GM12878 (cell line): Measurements from ENCODE around the gene ZNF121. TPM values are rescaled to one million over a fixed set of nuclear protein-coding genes. Genes with fewer than 3 reads are reported as not detected.
A peak's percentile ranks its signal among the peaks of the same experiment; 100 is the strongest.

ENCODE experiments used
- CBX3 ChIP-seq: fragments of 200-600 bp; sonication (generic); IDR thresholded peaks from 2 replicates; pipeline ENCODE4 v1.6.1; 2016; ENCODE audit warnings: low read depth, borderline replicate concordance
- IKZF1 ChIP-seq: fragments of 450-650 bp; conservative IDR thresholded peaks from 2 replicates; pipeline ENCODE4 v1.6.1; 2017; ENCODE audit warnings: antibody characterized with exemption, mild to moderate bottlenecking
- KAT2A ChIP-seq: conservative IDR thresholded peaks from 2 replicates; pipeline ENCODE4 v1.6.1; 2011; ENCODE audit warnings: low read depth, low read length; ENCODE audit not compliant: control insufficient read depth
- MAX ChIP-seq: IDR thresholded peaks from 2 replicates; pipeline ENCODE4 v1.6.1; 2012; ENCODE audit warnings: low read depth, low read length, improper control_type of control experiment
- MXI1 ChIP-seq: fragments of 150-350 bp; IDR thresholded peaks from 2 replicates; pipeline ENCODE4 v1.6.1; 2011; ENCODE audit warnings: low read depth, mild to moderate bottlenecking, inconsistent platforms, low read length, improper control_type of control experiment
- NFXL1 ChIP-seq: fragments of 450-650 bp; IDR thresholded peaks from 2 replicates; pipeline ENCODE4 v1.6.1; 2017; ENCODE audit warnings: antibody characterized with exemption, mild to moderate bottlenecking, borderline replicate concordance
- NKRF ChIP-seq: fragments of 450-650 bp; conservative IDR thresholded peaks from 2 replicates; pipeline ENCODE4 v1.6.1; 2017; ENCODE audit warnings: mild to moderate bottlenecking, moderate library complexity
- PAX5 ChIP-seq: IDR thresholded peaks from 2 replicates; pipeline ENCODE4 v1.6.1; 2011; ENCODE audit warnings: low read depth, low read length, borderline replicate concordance
- POU2F2 ChIP-seq: IDR thresholded peaks from 3 replicates; pipeline ENCODE4 v1.6.1; 2011; ENCODE audit warnings: low read depth, mild to moderate bottlenecking, low read length, borderline replicate concordance
- SMAD5 ChIP-seq: IDR thresholded peaks from 2 replicates; pipeline ENCODE4 v1.6.1; 2016; ENCODE audit warnings: antibody characterized with exemption, low read depth
- SP1 ChIP-seq: IDR thresholded peaks from one replicate; pipeline ENCODE4 v1.6.1; 2011; ENCODE audit warnings: low read depth, low read length
- SREBF1 ChIP-seq: IDR thresholded peaks from 2 replicates; pipeline ENCODE4 v1.6.1; 2012; ENCODE audit warnings: mild to moderate bottlenecking, low read length
- TARDBP ChIP-seq: IDR thresholded peaks from 2 replicates; pipeline ENCODE4 v1.6.1; 2016; ENCODE audit warnings: borderline replicate concordance
- YBX1 ChIP-seq: fragments of 450-650 bp; IDR thresholded peaks from 2 replicates; pipeline ENCODE4 v1.6.1; 2016; ENCODE audit warnings: antibody characterized with exemption
- ZNF687 ChIP-seq: fragments of 450-650 bp; IDR thresholded peaks from 2 replicates; pipeline ENCODE4 v1.6.1; 2017; ENCODE audit warnings: mild to moderate bottlenecking, moderate library complexity
- polyA plus RNA-seq, 11 experiments: library from polyadenylated mRNA; depleted of rRNA in 4 of 11; unstranded in 6 of 11; stranded (reverse) in 5 of 11; fragments of >200 nt; fragmentation: Nextera tagmentation in 4 of 11; fragmentation: Illumina TruSeq in 1 of 11; extraction: Ambion mirVana in 4 of 11; extraction: Trizol in 1 of 11; gene quantifications; 1 replicate in 1 of 11; 2 replicates in 10 of 11; pipeline versions ENCODE4 v1.2.1 to v1.2.3, GENCODE V29; 2011 to 2016; ENCODE audit warnings: inconsistent platforms in 2 of 11, missing spikeins in 2 of 11, low read depth in 1 of 11
- total RNA-seq, 4 experiments: library from RNA; depleted of rRNA in 3 of 4; stranded (reverse); fragments of >200 nt in 3 of 4; fragmentation: Illumina TruSeq in 1 of 4; extraction: Trizol in 1 of 4; gene quantifications; 2 replicates each; pipeline versions ENCODE4 v1.2.1 to v1.2.3, GENCODE V29; 2013 to 2021
- TF ChIP-seq, protein P1 (sequence below): IDR thresholded peaks from 2 replicates; pipeline ENCODE4 v1.6.1; 2012; ENCODE audit warnings: improper control_type of control experiment, low read depth, low read length; ENCODE audit not compliant: insufficient replicate concordance

The ZNF121 gene
- total and polyA plus RNA-seq, 10 of the 15 experiments (the other 5 are each of a cell fraction or from before 2014, with no cell fraction given) = 4.8 to 75.0 (median 17.7) TPM

- TF ChIP-seq PAX5 = no peak; the same call in 1 of the 2 replicates
- TF ChIP-seq SP1 = no peak
- no peak for TF ChIP-seq NFXL1
- TF ChIP-seq TARDBP = no peak
- peak; percentile 69; the same call in 2 of the 3 replicates for TF ChIP-seq POU2F2
- peak; percentile 69 for TF ChIP-seq IKZF1
- TF ChIP-seq, protein P1, sequence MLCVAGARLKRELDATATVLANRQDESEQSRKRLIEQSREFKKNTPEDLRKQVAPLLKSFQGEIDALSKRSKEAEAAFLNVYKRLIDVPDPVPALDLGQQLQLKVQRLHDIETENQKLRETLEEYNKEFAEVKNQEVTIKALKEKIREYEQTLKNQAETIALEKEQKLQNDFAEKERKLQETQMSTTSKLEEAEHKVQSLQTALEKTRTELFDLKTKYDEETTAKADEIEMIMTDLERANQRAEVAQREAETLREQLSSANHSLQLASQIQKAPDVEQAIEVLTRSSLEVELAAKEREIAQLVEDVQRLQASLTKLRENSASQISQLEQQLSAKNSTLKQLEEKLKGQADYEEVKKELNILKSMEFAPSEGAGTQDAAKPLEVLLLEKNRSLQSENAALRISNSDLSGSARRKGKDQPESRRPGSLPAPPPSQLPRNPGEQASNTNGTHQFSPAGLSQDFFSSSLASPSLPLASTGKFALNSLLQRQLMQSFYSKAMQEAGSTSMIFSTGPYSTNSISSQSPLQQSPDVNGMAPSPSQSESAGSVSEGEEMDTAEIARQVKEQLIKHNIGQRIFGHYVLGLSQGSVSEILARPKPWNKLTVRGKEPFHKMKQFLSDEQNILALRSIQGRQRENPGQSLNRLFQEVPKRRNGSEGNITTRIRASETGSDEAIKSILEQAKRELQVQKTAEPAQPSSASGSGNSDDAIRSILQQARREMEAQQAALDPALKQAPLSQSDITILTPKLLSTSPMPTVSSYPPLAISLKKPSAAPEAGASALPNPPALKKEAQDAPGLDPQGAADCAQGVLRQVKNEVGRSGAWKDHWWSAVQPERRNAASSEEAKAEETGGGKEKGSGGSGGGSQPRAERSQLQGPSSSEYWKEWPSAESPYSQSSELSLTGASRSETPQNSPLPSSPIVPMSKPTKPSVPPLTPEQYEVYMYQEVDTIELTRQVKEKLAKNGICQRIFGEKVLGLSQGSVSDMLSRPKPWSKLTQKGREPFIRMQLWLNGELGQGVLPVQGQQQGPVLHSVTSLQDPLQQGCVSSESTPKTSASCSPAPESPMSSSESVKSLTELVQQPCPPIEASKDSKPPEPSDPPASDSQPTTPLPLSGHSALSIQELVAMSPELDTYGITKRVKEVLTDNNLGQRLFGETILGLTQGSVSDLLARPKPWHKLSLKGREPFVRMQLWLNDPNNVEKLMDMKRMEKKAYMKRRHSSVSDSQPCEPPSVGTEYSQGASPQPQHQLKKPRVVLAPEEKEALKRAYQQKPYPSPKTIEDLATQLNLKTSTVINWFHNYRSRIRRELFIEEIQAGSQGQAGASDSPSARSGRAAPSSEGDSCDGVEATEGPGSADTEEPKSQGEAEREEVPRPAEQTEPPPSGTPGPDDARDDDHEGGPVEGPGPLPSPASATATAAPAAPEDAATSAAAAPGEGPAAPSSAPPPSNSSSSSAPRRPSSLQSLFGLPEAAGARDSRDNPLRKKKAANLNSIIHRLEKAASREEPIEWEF = no peak
- peak; percentile 86 for TF ChIP-seq MAX
- TF ChIP-seq YBX1 = no peak
- TF ChIP-seq MXI1 = peak; percentile 95
- no peak for TF ChIP-seq KAT2A
- peak; percentile 60 for TF ChIP-seq NKRF
- no peak for TF ChIP-seq CBX3
- peak; percentile 15; the same call in 1 of the 2 replicates for TF ChIP-seq SREBF1
- TF ChIP-seq SMAD5 = peak; percentile 92
- peak; percentile 53 for TF ChIP-seq ZNF687
Observed at GRCh38 chr19:9584073-9584833, at the start of gene ZNF121 (continued).
